Measurements from ENCODE around the gene PARD6G.

GRCh38 chr18:80173060-80173459 lies 74.3 kb downstream of the PARD6G start:
- no peak for TF ChIP-seq BHLHE40 (IDR thresholded peaks at IDR 0.05; ENCODE audit: borderline replicate concordance)
- TF ChIP-seq FOXA1 (IDR thresholded peaks at IDR 0.05): no peak
- TF ChIP-seq ZNF384 (IDR thresholded peaks at IDR 0.05): no peak
- TF ChIP-seq CTBP1 (IDR thresholded peaks at IDR 0.05; ENCODE audit: borderline replicate concordance): no peak
- TF ChIP-seq ELF4 (IDR thresholded peaks at IDR 0.05): no peak
- TF ChIP-seq FOXK2 (IDR thresholded peaks at IDR 0.05): no peak
- no peak for TF ChIP-seq L3MBTL2 (conservative IDR thresholded peaks at IDR 0.05)
- no peak for TF ChIP-seq SUZ12 (IDR thresholded peaks at IDR 0.05)
- no peak for TF ChIP-seq ARNT (IDR thresholded peaks at IDR 0.05)
- no peak for TF ChIP-seq FOXM1 (IDR thresholded peaks at IDR 0.05; ENCODE audit: borderline replicate concordance)
- TF ChIP-seq PKNOX1 (IDR thresholded peaks at IDR 0.05): no peak

Measured in HEK293T (cell line).